WERI-Rb-1 (cell line): Measurements from ENCODE around the gene FKBP7.
"Not testable (repeated sequence)": the region's sequence is repeated elsewhere in the genome, so short reads cannot be mapped to it uniquely, and the experiment has no call there.

ENCODE experiments used
- DNase-seq: peaks from one replicate; pipeline ENCODE4 v3.0.0-alpha.2; 2020
- H3K27ac ChIP-seq: fragments of 250-450 bp; sonication (Bioruptor Pico); 2 replicates; pipeline ENCODE4 v1.5.1; 2020; ENCODE audit warnings: mild to moderate bottlenecking, moderate library complexity
- H3K27me3 ChIP-seq: fragments of 250-450 bp; sonication (Bioruptor Pico); 2 replicates; pipeline ENCODE4 v1.5.1; 2021; ENCODE audit warnings: mild to moderate bottlenecking, low read depth, moderate library complexity; ENCODE audit not compliant: insufficient read depth, severe bottlenecking
- H3K36me3 ChIP-seq: fragments of 250-450 bp; sonication (Bioruptor Pico); 2 replicates; pipeline ENCODE4 v1.5.1; 2020; ENCODE audit warnings: mild to moderate bottlenecking, moderate library complexity
- H3K4me3 ChIP-seq: 2 replicates; pipeline ENCODE4 v1.5.1; 2011; ENCODE audit warnings: low read depth, mild to moderate bottlenecking, control low read depth, low read length
- H3K9me3 ChIP-seq: fragments of 250-450 bp; sonication (Bioruptor Pico); 2 replicates; pipeline ENCODE4 v1.5.1; 2021; ENCODE audit warnings: mild to moderate bottlenecking, moderate library complexity; ENCODE audit not compliant: severe bottlenecking
- TF ChIP-seq, protein P1 (sequence below): IDR thresholded peaks from 2 replicates; pipeline ENCODE4 v1.5.1; 2011; ENCODE audit warnings: low read depth, mild to moderate bottlenecking, control low read depth, inconsistent platforms, low read length

FKBP7 gene

DNA sequence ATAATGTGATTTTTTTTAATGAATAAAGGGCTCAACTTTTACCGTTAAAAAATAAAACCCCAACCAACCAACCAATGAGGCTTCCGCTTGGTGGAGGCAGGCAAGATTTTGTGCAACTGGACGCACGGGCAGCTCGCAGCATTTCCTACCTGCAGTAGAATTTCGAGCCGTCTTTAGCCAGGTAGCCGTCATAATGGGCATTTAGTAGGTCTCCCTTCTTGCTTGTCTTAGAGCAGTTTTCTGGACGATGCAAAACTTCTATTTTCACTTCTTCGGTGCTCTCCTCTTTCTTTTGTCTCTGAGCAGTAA, 316 bp downstream of the FKBP7 start:
- H3K27me3 ChIP-seq = no peaks in the 10 kb centered on the region
- DNase-seq = no peak
- H3K36me3 ChIP-seq = peaks cover 3% of the 10 kb centered on the region; the same call in 1 of the 2 replicates
- peak overlapping the region; percentile 68 for H3K4me3 ChIP-seq
- H3K27ac ChIP-seq = peak overlapping the region; percentile 76
- TF ChIP-seq, protein P1, sequence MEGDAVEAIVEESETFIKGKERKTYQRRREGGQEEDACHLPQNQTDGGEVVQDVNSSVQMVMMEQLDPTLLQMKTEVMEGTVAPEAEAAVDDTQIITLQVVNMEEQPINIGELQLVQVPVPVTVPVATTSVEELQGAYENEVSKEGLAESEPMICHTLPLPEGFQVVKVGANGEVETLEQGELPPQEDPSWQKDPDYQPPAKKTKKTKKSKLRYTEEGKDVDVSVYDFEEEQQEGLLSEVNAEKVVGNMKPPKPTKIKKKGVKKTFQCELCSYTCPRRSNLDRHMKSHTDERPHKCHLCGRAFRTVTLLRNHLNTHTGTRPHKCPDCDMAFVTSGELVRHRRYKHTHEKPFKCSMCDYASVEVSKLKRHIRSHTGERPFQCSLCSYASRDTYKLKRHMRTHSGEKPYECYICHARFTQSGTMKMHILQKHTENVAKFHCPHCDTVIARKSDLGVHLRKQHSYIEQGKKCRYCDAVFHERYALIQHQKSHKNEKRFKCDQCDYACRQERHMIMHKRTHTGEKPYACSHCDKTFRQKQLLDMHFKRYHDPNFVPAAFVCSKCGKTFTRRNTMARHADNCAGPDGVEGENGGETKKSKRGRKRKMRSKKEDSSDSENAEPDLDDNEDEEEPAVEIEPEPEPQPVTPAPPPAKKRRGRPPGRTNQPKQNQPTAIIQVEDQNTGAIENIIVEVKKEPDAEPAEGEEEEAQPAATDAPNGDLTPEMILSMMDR = no peak
- no peaks in the 10 kb centered on the region for H3K9me3 ChIP-seq

DNA sequence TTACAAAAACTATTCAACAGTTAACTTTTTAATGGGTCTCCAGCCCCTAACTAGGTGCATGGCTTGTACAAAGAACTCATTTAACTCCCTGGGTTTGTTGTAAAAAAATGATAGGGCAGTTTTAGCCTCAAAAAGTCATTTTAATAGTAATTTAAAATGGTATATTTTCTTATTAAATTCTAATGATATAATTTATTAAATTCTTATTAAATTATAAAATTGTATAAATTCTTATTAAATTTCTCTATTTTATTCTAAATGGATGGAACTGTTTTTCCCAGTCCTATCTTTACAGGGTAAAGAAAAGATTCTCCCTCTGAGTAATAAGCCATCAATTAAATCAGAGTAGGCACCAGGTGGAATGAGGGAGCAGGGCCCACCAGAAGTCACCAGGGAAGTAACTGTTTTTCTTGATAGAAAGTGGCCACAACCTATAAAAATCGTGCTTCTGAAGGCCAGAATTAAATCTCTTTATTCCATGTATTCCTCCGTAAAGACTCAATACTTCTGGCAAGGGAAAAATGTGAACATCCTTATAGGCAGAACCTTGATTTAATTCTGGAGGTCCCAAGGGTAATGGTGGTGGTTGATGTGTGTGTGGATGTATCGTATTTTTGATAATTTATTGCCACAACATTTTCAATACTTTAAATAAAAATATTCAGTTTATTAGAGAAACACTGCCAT, 814 bp downstream of the FKBP7 start:
- TF ChIP-seq, protein P1 = no peak
- Histone ChIP-seq H3K9me3 (no peaks in the 10 kb centered on the region), H3K27me3 (no peaks in the 10 kb centered on the region), H3K36me3 (peaks cover 5% of the 10 kb centered on the region; the same call in 1 of the 2 replicates), H3K27ac (peak overlapping the region; percentile 76), H3K4me3 (peak overlapping the region; percentile 68)
- DNase-seq = no peak

DNA sequence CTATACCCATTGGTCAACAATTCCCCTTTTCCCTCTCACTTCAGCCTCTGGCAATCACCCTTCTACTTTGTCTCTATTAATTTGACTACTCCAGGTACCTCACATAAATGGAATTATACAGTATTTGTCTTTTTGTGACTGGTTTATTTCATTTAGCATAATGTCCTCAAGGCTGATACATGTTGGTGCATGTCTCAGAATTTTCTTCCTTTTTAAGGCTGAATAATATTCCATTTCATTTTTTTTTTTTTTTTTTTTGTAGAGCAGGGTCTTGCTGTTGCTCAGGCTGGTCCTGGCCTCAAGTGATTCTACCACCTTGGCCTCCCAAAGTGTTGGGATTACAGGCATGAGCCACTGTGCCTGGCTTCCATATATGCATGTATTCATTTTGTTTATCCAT, 1.9 kb downstream of the FKBP7 start:
- H3K9me3 ChIP-seq = no peaks in the 10 kb centered on the region

DNA sequence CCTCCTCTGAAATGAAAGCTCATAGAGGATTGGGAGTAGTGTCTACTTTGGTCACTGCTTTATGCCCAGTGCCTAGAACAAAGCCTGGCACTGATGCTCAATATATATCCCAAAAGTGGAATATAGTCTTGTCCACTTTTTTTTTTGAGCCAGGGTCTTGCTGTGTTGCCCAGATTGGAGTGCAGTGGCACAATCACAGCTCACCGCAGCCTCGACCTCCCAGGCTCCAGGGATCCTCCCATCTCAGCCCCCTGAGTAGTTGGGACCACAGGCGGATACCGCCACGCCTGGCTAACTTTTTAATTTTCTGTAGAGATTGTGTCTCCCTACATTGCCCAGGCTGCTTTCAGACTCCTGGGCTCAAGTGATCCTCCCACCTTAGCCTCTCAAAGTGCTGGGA, 3.8 kb downstream of the FKBP7 start:
- Histone ChIP-seq H3K27ac (no peak overlapping the region), H3K36me3 (peaks cover 5% of the 10 kb centered on the region), H3K9me3 (no peaks in the 10 kb centered on the region), H3K27me3 (no peaks in the 10 kb centered on the region), H3K4me3 (no peak overlapping the region)
- no peak for DNase-seq
- TF ChIP-seq, protein P1 = no peak

More for the DNA sequence above, 1.9 kb downstream of the FKBP7 start:
- TF ChIP-seq, protein P1 = no peak
- Histone ChIP-seq H3K27me3 (no peaks in the 10 kb centered on the region), H3K4me3 (no peak overlapping the region), H3K36me3 (peaks cover 5% of the 10 kb centered on the region; the same call in 1 of the 2 replicates), H3K27ac (no peak overlapping the region)
- DNase-seq = no peak

DNA sequence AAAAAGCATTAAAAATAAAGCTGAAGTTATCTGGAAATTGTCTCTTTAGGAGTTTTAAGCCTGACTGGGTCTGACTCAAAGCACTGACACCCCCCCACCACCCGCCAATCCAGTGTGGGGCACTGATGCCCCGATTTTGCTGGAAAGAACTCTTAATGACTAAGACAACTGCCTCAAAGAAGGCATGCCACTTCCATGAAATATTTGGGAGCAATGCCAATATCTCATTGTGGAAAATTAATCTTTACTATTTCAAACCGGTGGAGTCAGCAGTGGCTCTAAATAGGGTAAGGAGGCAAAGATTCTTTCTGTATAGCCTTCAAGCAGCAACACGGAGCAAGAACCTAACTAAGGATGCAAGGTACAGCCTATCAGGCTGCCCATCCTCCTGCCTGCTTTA, 4.5 kb downstream of the FKBP7 start:
- Histone ChIP-seq H3K36me3 (peaks cover 11% of the 10 kb centered on the region), H3K9me3 (no peaks in the 10 kb centered on the region), H3K27me3 (no peaks in the 10 kb centered on the region), H3K27ac (no peak overlapping the region), H3K4me3 (no peak overlapping the region)
- TF ChIP-seq, protein P1 = no peak
- no peak for DNase-seq

DNA sequence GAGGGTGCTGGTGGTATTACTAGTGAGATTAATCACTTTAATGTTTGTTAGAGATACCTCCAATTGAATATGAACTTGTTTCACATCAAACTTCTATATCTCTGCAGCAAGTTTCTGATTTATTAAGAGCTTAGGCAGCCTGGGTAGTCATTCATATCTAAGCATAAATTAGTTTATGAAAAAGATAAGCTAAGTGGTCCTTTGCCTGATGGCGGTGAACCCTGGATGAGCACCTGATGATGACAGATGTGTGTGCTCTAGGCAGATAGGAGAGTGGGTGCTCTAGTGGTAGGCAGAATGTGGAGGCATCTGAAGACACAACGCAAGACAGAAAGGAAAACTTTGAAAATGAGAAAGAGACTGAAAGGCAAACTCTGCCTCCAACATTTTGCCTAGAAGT, 5.0 kb downstream of the FKBP7 start:
- no peaks in the 10 kb centered on the region for H3K9me3 ChIP-seq
- H3K27ac ChIP-seq = no peak overlapping the region
- no peaks in the 10 kb centered on the region for H3K27me3 ChIP-seq
- TF ChIP-seq, protein P1 = no peak
- no peak overlapping the region for H3K4me3 ChIP-seq
- no peak for DNase-seq
- H3K36me3 ChIP-seq = peaks cover 11% of the 10 kb centered on the region

DNA sequence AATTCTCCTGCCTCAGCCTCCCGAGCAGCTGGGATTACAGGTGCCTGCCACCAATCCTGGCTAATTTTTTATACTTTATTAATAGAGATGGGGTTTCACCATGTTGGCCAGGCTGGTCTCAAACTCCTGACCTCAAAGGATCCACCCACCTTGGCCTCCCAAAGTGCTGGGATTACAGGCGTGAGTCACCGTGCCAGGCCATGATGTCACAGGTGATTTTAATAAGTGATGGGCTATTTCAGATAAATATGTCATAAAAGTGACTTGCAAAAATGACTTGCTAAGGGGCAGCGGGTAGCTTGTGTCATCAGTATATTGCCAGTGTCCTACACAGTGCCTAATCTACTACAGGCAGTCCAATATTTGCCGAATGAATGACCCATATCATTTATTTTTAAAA, 7.1 kb downstream of the FKBP7 start:
- DNase-seq, H3K4me3 ChIP-seq, H3K27ac ChIP-seq, H3K27me3 ChIP-seq, H3K9me3 ChIP-seq: not testable (repeated sequence)
- peaks cover 20% of the 10 kb centered on the region for H3K36me3 ChIP-seq
